ENCODE measurements around the gene LRIT3.

Gene LRIT3

GRCh38 chr4:109908731-109909130, 60.8 kb downstream of the LRIT3 start:
- no peak for DNase-seq (ENCODE audit: low read depth in 2 of 2, low spot score in 1 of 2)

GRCh38 chr4:109910256-109910655, 62.3 kb downstream of the LRIT3 start:
- no peak for DNase-seq (ENCODE audit: low read depth in 2 of 2, low spot score in 1 of 2)

GRCh38 chr4:109912706-109913595, 65.0 kb downstream of the LRIT3 start, which contains the start of gene EGF:
Gene EGF, plus strand, starts transcription at chr4:109912883. Its CDS starts 453 bp downstream, at chr4:109913336.
- DNase-seq (ENCODE audit: low read depth in 2 of 2, low spot score in 1 of 2), result no peak

GRCh38 chr4:109913596-109914241, 65.8 kb downstream of the LRIT3 start:
- DNase-seq (ENCODE audit: low read depth in 2 of 2, low spot score in 1 of 2), result no peak

- DNase-seq (ENCODE audit: low read depth in 2 of 2, low spot score in 1 of 2), result no peak
Measured at GRCh38 chr4:109914322-109914721, 66.4 kb downstream of the LRIT3 start.

- DNase-seq (ENCODE audit: low read depth in 2 of 2, low spot score in 1 of 2), result no peak
Measured at GRCh38 chr4:109915385-109916026, 67.6 kb downstream of the LRIT3 start.

- no peak for DNase-seq (ENCODE audit: low read depth in 2 of 2, low spot score in 1 of 2)
Measured at GRCh38 chr4:109916027-109916409, 68.1 kb downstream of the LRIT3 start.

- no peak for DNase-seq (ENCODE audit: low read depth in 2 of 2, low spot score in 1 of 2)
Measured at GRCh38 chr4:109921384-109921808, 73.5 kb downstream of the LRIT3 start.
